Measurements from ENCODE around the gene PRIMA1. TPM values are rescaled to one million over a fixed set of nuclear protein-coding genes. Genes with fewer than 3 reads are reported as not detected.

PRIMA1 gene
- total RNA-seq, 6 donors from 2014 or later, result under 0.01 to 1.8 (median 0.62) TPM

- ATAC-seq (ENCODE audit: low FRiP score in 2 of 2) (no peak), DNase-seq (no peak)
- WGBS, 2 donors, result 78 to 86% methylated on average over 12 of the region's 12 CpGs
- Histone ChIP-seq H3K4me3 (no peak overlapping the region), H3K27me3 (no peaks in the 10 kb centered on the region), H3K9me3 (no peaks in the 10 kb centered on the region), H3K36me3 (no peaks in the 10 kb centered on the region), H3K4me1 (no peaks in the 10 kb centered on the region), H3K27ac (no peak overlapping the region)
- TF ChIP-seq POLR2A (IDR thresholded peaks at IDR 0.05) (no peak), EP300 (IDR thresholded peaks at IDR 0.05) (no peak), CTCF (IDR thresholded peaks at IDR 0.05) (no peak), POLR2AphosphoS5 (IDR thresholded peaks at IDR 0.05) (no peak)
Observed at GRCh38 chr14:93797536-93797935, 9.3 kb upstream of the PRIMA1 start.

- TF ChIP-seq POLR2AphosphoS5 (IDR thresholded peaks at IDR 0.05), result no peak
- no peak for TF ChIP-seq CTCF (IDR thresholded peaks at IDR 0.05)
- TF ChIP-seq EP300 (IDR thresholded peaks at IDR 0.05), result no peak
- no peak for TF ChIP-seq POLR2A (IDR thresholded peaks at IDR 0.05)
- 59 to 66% methylated on average over 4 of the region's 4 CpGs for WGBS, 2 donors
- DNase-seq (no peak), ATAC-seq (ENCODE audit: low FRiP score in 2 of 2) (no peak)
- no peaks in the 10 kb centered on the region for H3K27me3 ChIP-seq
- no peaks in the 10 kb centered on the region for H3K9me3 ChIP-seq
- no peaks in the 10 kb centered on the region for H3K4me1 ChIP-seq
- no peak overlapping the region for H3K4me3 ChIP-seq
- H3K36me3 ChIP-seq, result no peaks in the 10 kb centered on the region
- H3K27ac ChIP-seq, result no peak overlapping the region
Observed at GRCh38 chr14:93797071-93797470, 8.8 kb upstream of the PRIMA1 start.

- TF ChIP-seq POLR2AphosphoS5 (IDR thresholded peaks at IDR 0.05), result no peak
- TF ChIP-seq POLR2A (IDR thresholded peaks at IDR 0.05), result no peak
- no peak for TF ChIP-seq EP300 (IDR thresholded peaks at IDR 0.05)
- TF ChIP-seq CTCF (IDR thresholded peaks at IDR 0.05), result no peak
- DNase-seq (no peak), ATAC-seq (ENCODE audit: low FRiP score in 2 of 2) (no peak)
- H3K27ac ChIP-seq, result no peak overlapping the region
- peaks cover 0 to 4% (median under 1%) of the 10 kb centered on the region in 4 donors for H3K27me3 ChIP-seq
- no peaks in the 10 kb centered on the region for H3K4me1 ChIP-seq
- 85 to 91% methylated on average over 5 of the region's 5 CpGs for WGBS, 2 donors
- H3K36me3 ChIP-seq, result no peaks in the 10 kb centered on the region
- no peak overlapping the region for H3K4me3 ChIP-seq
- H3K9me3 ChIP-seq, result no peaks in the 10 kb centered on the region
Observed at GRCh38 chr14:93794756-93795155, 6.5 kb upstream of the PRIMA1 start.

- 69 to 74% methylated on average over 10 of the region's 10 CpGs for WGBS, 2 donors
- DNase-seq (no peak), ATAC-seq (ENCODE audit: low FRiP score in 2 of 2) (no peak)
- Histone ChIP-seq H3K27me3 (peaks cover 0 to 10% (median 2%) of the 10 kb centered on the region in 4 donors), H3K4me3 (no peak overlapping the region), H3K4me1 (peaks cover 0 to 8% (median 7%) of the 10 kb centered on the region in 4 donors), H3K9me3 (no peaks in the 10 kb centered on the region), H3K36me3 (no peaks in the 10 kb centered on the region), H3K27ac (no peak overlapping the region)
- TF ChIP-seq CTCF (IDR thresholded peaks at IDR 0.05) (no peak), EP300 (IDR thresholded peaks at IDR 0.05) (no peak), POLR2A (IDR thresholded peaks at IDR 0.05) (no peak), POLR2AphosphoS5 (IDR thresholded peaks at IDR 0.05) (no peak)
Observed at GRCh38 chr14:93793555-93794324, 5.5 kb upstream of the PRIMA1 start.

GRCh38 chr14:93792391-93792790 lies 4.1 kb upstream of the PRIMA1 start:
- H3K27me3 ChIP-seq, result peaks cover 0 to 20% (median 4%) of the 10 kb centered on the region in 4 donors

More at GRCh38 chr14:93792391-93792790, 4.1 kb upstream of the PRIMA1 start:
- TF ChIP-seq POLR2A (IDR thresholded peaks at IDR 0.05), result no peak
- TF ChIP-seq EP300 (IDR thresholded peaks at IDR 0.05), result no peak
- no peak for TF ChIP-seq CTCF (IDR thresholded peaks at IDR 0.05)
- TF ChIP-seq POLR2AphosphoS5 (IDR thresholded peaks at IDR 0.05), result no peak
- Histone ChIP-seq H3K9me3 (no peaks in the 10 kb centered on the region), H3K27ac (no peak overlapping the region), H3K4me3 (no peak overlapping the region), H3K36me3 (no peaks in the 10 kb centered on the region), H3K4me1 (peaks cover 0 to 20% (median 11%) of the 10 kb centered on the region in 4 donors)
- DNase-seq (no peak), ATAC-seq (ENCODE audit: low FRiP score in 2 of 2) (no peak)
- 84 to 88% methylated on average over 3 of the region's 3 CpGs for WGBS, 2 donors
